Measurements from ENCODE around the gene CADPS. TPM values are rescaled to one million over a fixed set of nuclear protein-coding genes. Genes with fewer than 3 reads are reported as not detected.

CADPS gene
- total RNA-seq, 2 donors from 2014 or later = 11.7 to 20.8 TPM

DNA sequence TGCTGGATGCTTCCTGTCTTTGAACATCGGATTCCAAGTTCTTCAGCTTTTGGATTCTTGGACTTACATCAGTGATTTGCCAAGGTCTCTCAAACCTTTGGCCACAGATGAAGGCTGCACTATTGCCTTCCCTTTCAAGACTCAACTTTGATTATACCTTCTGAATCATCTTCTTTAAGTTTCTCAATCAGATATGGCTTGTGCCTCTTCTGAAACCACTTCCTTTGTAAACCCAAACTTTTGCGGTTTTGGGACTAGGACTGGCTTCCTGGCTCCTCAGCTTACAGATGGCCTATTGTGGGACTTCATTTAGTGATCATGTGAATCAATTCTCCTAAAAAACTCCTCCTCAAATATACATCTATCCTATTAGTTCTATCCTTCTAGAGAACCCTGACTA, 47.1 kb upstream of the CADPS start:
- H3K4me3 Mint-ChIP-seq = no peak overlapping the region
- peaks cover 13% of the 10 kb centered on the region for H3K27me3 Mint-ChIP-seq (ENCODE audit: insufficient read depth)
- Histone ChIP-seq H3K27me3 (ENCODE audit: control insufficient read depth, insufficient read depth, low read length, poor library complexity, severe bottlenecking) (peaks cover 24% of the 10 kb centered on the region), H3K9ac (ENCODE audit: extremely low read depth, low read length, poor library complexity, severe bottlenecking) (no peak overlapping the region), H3K36me3 (ENCODE audit: control insufficient read depth, insufficient read depth, low read length) (no peaks in the 10 kb centered on the region), H3K9me3 (ENCODE audit: control insufficient read depth, low read length) (no peaks in the 10 kb centered on the region), H3K27ac (ENCODE audit: low read depth, low read length) (no peak overlapping the region), H3K4me1 (ENCODE audit: control insufficient read depth, insufficient read depth, low read length) (peaks cover 17% of the 10 kb centered on the region), H3K4me3 (ENCODE audit: low read length) (no peak overlapping the region)
- H3K27ac Mint-ChIP-seq = no peak overlapping the region
- 93 to 94% methylated on average over 2 of the region's 2 CpGs for WGBS, 2 experiments (ENCODE audit: insufficient coverage in 1 of 2, insufficient read length in 1 of 2)
- TF ChIP-seq, protein P1, sequence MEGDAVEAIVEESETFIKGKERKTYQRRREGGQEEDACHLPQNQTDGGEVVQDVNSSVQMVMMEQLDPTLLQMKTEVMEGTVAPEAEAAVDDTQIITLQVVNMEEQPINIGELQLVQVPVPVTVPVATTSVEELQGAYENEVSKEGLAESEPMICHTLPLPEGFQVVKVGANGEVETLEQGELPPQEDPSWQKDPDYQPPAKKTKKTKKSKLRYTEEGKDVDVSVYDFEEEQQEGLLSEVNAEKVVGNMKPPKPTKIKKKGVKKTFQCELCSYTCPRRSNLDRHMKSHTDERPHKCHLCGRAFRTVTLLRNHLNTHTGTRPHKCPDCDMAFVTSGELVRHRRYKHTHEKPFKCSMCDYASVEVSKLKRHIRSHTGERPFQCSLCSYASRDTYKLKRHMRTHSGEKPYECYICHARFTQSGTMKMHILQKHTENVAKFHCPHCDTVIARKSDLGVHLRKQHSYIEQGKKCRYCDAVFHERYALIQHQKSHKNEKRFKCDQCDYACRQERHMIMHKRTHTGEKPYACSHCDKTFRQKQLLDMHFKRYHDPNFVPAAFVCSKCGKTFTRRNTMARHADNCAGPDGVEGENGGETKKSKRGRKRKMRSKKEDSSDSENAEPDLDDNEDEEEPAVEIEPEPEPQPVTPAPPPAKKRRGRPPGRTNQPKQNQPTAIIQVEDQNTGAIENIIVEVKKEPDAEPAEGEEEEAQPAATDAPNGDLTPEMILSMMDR (conservative IDR thresholded peaks at IDR 0.05) = no peak
- no peak for DNase-seq
- no peaks in the 10 kb centered on the region for H3K36me3 Mint-ChIP-seq (ENCODE audit: low read depth)
- peaks cover 46% of the 10 kb centered on the region for H3K4me1 Mint-ChIP-seq
- no peaks in the 10 kb centered on the region for H3K9me3 Mint-ChIP-seq

DNA sequence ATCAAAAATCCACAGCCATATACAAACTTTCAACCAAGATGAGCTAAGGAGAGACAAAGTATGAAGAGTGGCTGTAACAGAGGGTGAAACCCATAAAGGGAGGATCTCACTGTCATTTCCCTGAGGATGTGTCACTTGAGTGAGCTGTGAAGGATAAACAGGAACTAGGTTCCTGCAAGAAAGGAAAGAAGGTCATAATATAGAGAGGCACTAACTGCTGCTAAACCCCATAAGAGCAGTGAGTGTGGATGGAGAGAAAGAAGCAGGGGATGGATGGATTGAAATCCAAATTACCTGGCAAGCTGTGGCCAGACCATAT, 45.2 kb upstream of the CADPS start:
- H3K36me3 Mint-ChIP-seq (ENCODE audit: low read depth) = no peaks in the 10 kb centered on the region
- TF ChIP-seq, protein P1 (conservative IDR thresholded peaks at IDR 0.05) = no peak
- Histone ChIP-seq H3K9me3 (ENCODE audit: control insufficient read depth, low read length) (no peaks in the 10 kb centered on the region), H3K27ac (ENCODE audit: low read depth, low read length) (no peak overlapping the region), H3K4me3 (ENCODE audit: low read length) (no peak overlapping the region), H3K4me1 (ENCODE audit: control insufficient read depth, insufficient read depth, low read length) (peaks cover 20% of the 10 kb centered on the region), H3K36me3 (ENCODE audit: control insufficient read depth, insufficient read depth, low read length) (no peaks in the 10 kb centered on the region), H3K9ac (ENCODE audit: extremely low read depth, low read length, poor library complexity, severe bottlenecking) (no peak overlapping the region), H3K27me3 (ENCODE audit: control insufficient read depth, insufficient read depth, low read length, poor library complexity, severe bottlenecking) (peaks cover 24% of the 10 kb centered on the region)
- no peak for DNase-seq
- H3K27ac Mint-ChIP-seq = no peak overlapping the region
- H3K4me1 Mint-ChIP-seq = peaks cover 43% of the 10 kb centered on the region
- peaks cover 13% of the 10 kb centered on the region for H3K27me3 Mint-ChIP-seq (ENCODE audit: insufficient read depth)
- H3K9me3 Mint-ChIP-seq = peaks cover 4% of the 10 kb centered on the region
- H3K4me3 Mint-ChIP-seq = no peak overlapping the region

DNA sequence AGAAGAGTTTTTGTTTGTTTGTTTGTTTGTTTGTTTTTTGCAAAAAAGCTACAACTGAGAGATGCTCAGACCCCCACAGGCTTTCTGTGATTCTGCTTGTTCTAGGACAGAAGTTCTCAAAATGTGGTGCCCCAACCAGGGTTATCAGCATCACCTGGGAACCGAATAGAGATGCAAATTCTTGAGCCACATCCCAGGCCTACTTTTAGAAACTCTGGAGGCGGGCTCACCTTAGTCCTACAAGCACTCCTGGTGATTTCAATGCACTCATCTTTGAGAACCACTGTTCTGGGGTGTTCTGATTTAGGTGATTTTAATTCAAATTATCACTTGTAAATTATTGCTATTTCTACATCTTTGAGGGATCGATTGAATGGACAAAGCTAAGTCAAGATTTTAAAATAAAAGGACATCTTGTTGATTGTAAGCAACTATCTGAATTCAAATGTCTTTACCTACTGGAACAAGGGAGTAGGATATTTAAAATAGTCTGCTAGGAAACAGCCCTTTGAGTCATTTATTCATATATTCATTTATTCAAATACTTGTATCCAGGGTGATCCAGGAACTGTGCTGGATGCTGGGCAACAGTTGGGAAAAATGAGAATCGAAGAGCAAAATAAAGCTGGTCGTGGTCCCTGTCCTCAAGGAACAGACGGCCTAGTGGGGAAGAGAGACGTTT, 44.7 kb upstream of the CADPS start:
- Mint-ChIP-seq H3K36me3 (ENCODE audit: low read depth) (no peaks in the 10 kb centered on the region), H3K4me3 (no peak overlapping the region), H3K27me3 (ENCODE audit: insufficient read depth) (peaks cover 13% of the 10 kb centered on the region), H3K27ac (no peak overlapping the region), H3K4me1 (peaks cover 43% of the 10 kb centered on the region), H3K9me3 (peaks cover 4% of the 10 kb centered on the region)
- Histone ChIP-seq H3K9me3 (ENCODE audit: control insufficient read depth, low read length) (no peaks in the 10 kb centered on the region), H3K4me1 (ENCODE audit: control insufficient read depth, insufficient read depth, low read length) (peaks cover 20% of the 10 kb centered on the region), H3K9ac (ENCODE audit: extremely low read depth, low read length, poor library complexity, severe bottlenecking) (no peak overlapping the region), H3K27me3 (ENCODE audit: control insufficient read depth, insufficient read depth, low read length, poor library complexity, severe bottlenecking) (peaks cover 19% of the 10 kb centered on the region), H3K4me3 (ENCODE audit: low read length) (no peak overlapping the region), H3K36me3 (ENCODE audit: control insufficient read depth, insufficient read depth, low read length) (no peaks in the 10 kb centered on the region), H3K27ac (ENCODE audit: low read depth, low read length) (no peak overlapping the region)
- no peak for DNase-seq
- 43 to 82% methylated on average over 1 to 5 of the region's 7 CpGs for WGBS, 2 experiments (ENCODE audit: insufficient coverage in 1 of 2, insufficient read length in 1 of 2)
- TF ChIP-seq, protein P1 (conservative IDR thresholded peaks at IDR 0.05) = no peak

Measured in endodermal cell (in vitro differentiated cells).